HL-60 (cell line): Measurements from ENCODE around the gene LIPT2.

ENCODE experiments used
- DNase-seq, 2 experiments: peaks; one replicate each; pipeline ENCODE4 v3.0.0-alpha.2; 2010 to 2020; ENCODE audit warnings: low read depth in 1 of 2, low spot score in 1 of 2
- H3K27ac ChIP-seq: fragments of 250-450 bp; sonication (Bioruptor Pico); replicated peaks from 2 replicates; pipeline ENCODE4 v1.5.1; 2020; ENCODE audit warnings: mild to moderate bottlenecking, moderate library complexity
- H3K27me3 ChIP-seq: fragments of 250-450 bp; sonication (Bioruptor Pico); 2 replicates; pipeline ENCODE4 v1.5.1; 2021; ENCODE audit warnings: mild to moderate bottlenecking, moderate library complexity; ENCODE audit not compliant: insufficient read depth, poor library complexity, severe bottlenecking
- H3K4me3 ChIP-seq: replicated peaks from 2 replicates; pipeline ENCODE4 v1.5.1; 2011; ENCODE audit warnings: mild to moderate bottlenecking, control low read depth, low read length; ENCODE audit not compliant: insufficient read depth
- GABPA ChIP-seq: IDR thresholded peaks from 2 replicates; pipeline ENCODE4 v1.6.1; 2012; ENCODE audit warnings: low read depth
- POLR2AphosphoS5 ChIP-seq: IDR thresholded peaks from 2 replicates; pipeline ENCODE4 v1.6.1; 2012; ENCODE audit warnings: low read depth
- REST ChIP-seq: IDR thresholded peaks from 2 replicates; pipeline ENCODE4 v1.6.1; 2012; ENCODE audit warnings: low read depth; ENCODE audit not compliant: insufficient replicate concordance
- SPI1 ChIP-seq: IDR thresholded peaks from 2 replicates; pipeline ENCODE4 v1.6.1; 2012; ENCODE audit warnings: low read depth, mild to moderate bottlenecking, borderline replicate concordance
- TF ChIP-seq, protein P1 (sequence below): IDR thresholded peaks from one replicate; pipeline ENCODE4 v1.5.1; 2011; ENCODE audit warnings: low read length, control low read depth, inconsistent platforms; ENCODE audit not compliant: insufficient read depth

The LIPT2 gene

GRCh38 chr11:74468058-74468457 lies 25.5 kb downstream of the LIPT2 start:
- TF ChIP-seq REST, result no peak
- TF ChIP-seq, protein P1, sequence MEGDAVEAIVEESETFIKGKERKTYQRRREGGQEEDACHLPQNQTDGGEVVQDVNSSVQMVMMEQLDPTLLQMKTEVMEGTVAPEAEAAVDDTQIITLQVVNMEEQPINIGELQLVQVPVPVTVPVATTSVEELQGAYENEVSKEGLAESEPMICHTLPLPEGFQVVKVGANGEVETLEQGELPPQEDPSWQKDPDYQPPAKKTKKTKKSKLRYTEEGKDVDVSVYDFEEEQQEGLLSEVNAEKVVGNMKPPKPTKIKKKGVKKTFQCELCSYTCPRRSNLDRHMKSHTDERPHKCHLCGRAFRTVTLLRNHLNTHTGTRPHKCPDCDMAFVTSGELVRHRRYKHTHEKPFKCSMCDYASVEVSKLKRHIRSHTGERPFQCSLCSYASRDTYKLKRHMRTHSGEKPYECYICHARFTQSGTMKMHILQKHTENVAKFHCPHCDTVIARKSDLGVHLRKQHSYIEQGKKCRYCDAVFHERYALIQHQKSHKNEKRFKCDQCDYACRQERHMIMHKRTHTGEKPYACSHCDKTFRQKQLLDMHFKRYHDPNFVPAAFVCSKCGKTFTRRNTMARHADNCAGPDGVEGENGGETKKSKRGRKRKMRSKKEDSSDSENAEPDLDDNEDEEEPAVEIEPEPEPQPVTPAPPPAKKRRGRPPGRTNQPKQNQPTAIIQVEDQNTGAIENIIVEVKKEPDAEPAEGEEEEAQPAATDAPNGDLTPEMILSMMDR, result no peak
- TF ChIP-seq POLR2AphosphoS5, result no peak
- no peak for TF ChIP-seq SPI1
- TF ChIP-seq GABPA, result no peak
- DNase-seq, result no peak
- Histone ChIP-seq H3K4me3 (no peak overlapping the region), H3K27me3 (no peaks in the 10 kb centered on the region), H3K27ac (no peak overlapping the region)

DNA sequence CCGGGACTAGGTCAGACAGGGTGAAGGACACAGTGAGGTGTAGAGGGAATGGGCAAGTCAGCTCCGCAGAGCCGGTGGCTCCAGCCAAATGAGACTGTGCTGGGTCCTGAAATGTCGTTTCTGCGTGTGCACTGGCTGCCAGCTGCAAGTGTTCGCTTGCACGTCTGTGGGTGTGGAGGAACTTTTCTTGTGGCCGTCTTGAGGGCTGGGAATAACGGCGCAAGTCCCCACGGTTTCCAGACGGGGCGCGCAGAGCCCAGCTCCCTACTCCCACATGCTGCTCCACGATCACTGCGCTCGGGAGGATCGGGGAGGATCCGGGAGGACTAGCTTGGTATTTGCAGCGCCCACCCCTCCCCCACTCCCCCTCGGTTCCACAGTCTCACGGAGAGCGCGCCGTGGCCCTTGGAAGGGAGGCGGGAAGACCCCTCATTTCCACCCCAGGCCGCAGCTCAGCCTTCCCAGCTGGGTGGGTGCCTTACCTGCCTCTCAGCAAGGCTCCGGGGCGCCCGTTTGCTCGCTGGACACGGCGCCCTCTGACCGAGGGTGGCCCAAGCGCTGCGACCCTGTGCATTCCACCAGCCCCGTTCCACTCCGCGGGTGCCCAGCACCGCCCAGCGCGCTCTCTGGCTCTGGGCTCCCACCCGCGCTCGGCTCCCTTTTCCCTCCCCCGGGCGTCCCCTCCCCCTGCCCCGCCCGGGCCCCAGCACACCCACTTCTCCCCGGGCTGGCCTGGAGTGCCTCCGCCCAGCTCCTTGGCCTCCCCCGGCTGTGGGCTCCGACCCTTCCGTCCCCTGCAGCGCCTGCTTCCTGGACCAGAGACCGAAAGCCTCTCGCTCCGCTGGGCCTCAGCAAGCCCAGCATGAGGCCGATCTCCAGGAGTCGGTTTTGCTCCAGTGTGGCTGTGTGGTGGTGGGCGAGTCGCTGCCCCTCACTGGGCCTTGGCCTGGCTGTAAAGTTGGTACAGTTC lies 26.3 kb downstream of the LIPT2 start, which contains the start of gene KCNE3:
Gene KCNE3, minus strand, starts transcription at position 634 of the 970 bp plus-strand sequence. CDS start 9,986 bp downstream, outside the sequence.
- Histone ChIP-seq H3K27ac (no peak within 1 kb of the TSS), H3K27me3 (no peaks in the 10 kb centered on the region), H3K4me3 (no peak within 1 kb of the TSS)
- TF ChIP-seq, protein P1, result no peak
- no peak for TF ChIP-seq POLR2AphosphoS5
- no peak for TF ChIP-seq REST
- TF ChIP-seq GABPA, result no peak
- no peak for TF ChIP-seq SPI1
- DNase-seq, result no peak

- Histone ChIP-seq H3K27ac (no peak overlapping the region), H3K4me3 (no peak overlapping the region), H3K27me3 (no peaks in the 10 kb centered on the region)
- DNase-seq, result no peak
- no peak for TF ChIP-seq POLR2AphosphoS5
- TF ChIP-seq GABPA, result no peak
- no peak for TF ChIP-seq SPI1
- no peak for TF ChIP-seq REST
- TF ChIP-seq, protein P1, result no peak
Observed at GRCh38 chr11:74465291-74465708, 28.2 kb downstream of the LIPT2 start.
